NCI-H226 (cell line): ENCODE results near the gene SCAI.
"Not testable (repeated sequence)": the region's sequence is repeated elsewhere in the genome, so short reads cannot be mapped to it uniquely, and the experiment has no call there.

Experiments
- DNase-seq: peaks from one replicate; pipeline ENCODE4 v3.0.0-alpha.2; 2015

The SCAI gene

GRCh38 chr9:125008599-125008998, 134.7 kb downstream of the SCAI start:
- no peak for DNase-seq

- DNase-seq, result no peak
These were observed 140.0 kb downstream of the SCAI start for GRCh38 chr9:125003332-125003731.

DNA sequence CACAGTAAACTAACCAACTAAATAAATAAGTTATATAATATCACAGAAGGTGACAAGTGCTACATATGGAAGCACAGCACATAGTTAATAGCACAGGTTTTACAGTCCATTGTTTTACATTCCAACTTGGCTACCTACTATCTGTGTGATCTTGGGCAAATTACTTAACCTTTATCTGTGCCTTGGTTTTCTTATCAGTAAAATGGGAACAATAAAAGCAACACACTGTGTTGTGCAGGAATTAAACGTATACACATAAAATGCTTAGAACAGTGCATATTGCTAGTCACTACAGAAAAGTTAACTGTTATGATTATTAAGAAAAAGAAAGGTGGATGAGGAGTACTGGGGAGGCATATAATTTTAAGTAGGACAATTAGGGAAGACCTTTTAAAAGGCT, 159.6 kb downstream of the SCAI start:
- DNase-seq, result no peak

DNA sequence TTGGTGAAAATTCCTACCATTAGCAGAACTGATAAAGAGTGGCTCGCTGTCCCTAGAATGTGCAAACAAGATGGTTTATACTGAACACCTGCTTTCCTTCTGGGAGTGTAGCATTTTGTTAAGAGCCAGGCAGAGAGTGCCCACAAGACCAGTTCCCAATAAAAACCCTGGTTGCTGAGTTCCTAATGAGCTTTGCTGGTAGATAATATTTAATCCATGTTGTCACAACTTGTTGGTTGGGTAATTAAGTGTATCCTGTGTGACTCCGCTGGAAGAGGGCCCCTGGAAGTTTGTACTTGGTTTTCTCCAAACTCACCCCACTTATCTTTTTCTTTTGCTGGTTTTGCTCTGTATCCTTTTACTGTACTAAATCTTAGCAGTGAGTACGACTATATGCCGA, 162.9 kb downstream of the SCAI start:
- no peak for DNase-seq

- DNase-seq, result no peak
These were observed 168.2 kb downstream of the SCAI start for GRCh38 chr9:124975131-124975530.

- DNase-seq, result no peak
These were observed 169.5 kb downstream of the SCAI start for GRCh38 chr9:124973807-124974206.

DNA sequence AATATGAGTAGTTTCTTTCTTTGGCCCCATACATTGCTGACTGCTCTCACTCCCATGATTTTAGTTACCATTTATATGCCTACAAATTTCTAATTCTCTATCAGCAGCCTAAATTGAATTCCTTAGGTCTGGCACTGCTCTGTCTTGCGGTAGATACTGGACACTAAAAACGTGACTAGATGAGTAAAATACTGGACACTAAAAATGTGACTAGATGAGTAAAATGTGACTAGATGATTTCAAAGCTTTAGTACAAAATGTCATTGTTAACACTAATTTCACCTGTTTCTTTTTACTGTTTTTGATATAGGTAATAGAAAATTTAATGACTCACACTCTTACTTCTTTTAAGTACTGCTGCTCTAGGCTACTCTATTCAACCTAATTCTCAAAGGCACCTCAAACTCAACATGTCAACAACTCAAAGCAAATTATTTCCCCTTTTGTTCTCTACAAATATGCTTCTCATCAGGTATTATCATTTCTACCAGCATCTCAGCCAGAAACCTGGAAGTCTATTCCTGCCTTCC, 171.0 kb downstream of the SCAI start:
- DNase-seq, result no peak

DNA sequence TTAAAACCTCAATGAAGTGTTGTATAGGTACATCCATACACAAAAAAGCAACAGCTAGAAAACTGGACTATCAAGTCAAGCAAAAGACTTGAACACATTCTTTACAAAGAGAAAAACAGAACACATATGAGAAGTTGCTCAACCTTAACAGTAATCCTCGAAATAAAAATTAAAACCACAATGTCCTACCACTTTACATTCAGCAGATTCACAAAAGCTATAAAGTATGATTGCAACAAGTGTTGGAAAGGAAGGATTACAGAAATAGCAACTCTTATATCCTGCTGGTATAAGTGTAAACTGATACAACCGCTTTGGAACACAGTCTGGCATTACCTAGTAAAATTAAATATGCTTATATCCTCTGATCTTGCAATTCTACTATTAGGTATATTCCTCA, 173.9 kb downstream of the SCAI start:
- no peak for DNase-seq

- DNase-seq, result no peak
These were observed 175.1 kb downstream of the SCAI start for GRCh38 chr9:124968238-124968637.

GRCh38 chr9:124965775-124966568, 177.4 kb downstream of the SCAI start:
- not testable (repeated sequence) for DNase-seq

DNA sequence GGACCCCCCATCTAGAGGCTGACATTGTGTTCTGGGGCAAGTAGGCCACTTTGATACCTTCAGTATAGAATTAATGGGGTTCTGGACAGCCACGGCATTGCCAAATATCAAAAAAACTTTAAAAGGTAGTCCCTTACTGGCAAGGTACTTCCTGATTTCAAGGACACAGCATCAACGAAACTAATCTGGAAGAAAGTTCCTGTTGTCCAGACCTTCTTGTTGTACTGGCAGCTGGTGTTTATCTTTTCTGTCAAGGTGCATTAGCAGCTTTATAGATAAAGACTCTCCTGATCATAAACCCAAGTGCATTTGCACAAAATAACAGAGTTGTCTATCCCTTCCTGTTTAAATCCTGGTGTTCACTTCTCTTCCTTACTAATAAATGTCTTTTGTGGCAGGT, 178.7 kb downstream of the SCAI start:
- DNase-seq, result no peak

DNA sequence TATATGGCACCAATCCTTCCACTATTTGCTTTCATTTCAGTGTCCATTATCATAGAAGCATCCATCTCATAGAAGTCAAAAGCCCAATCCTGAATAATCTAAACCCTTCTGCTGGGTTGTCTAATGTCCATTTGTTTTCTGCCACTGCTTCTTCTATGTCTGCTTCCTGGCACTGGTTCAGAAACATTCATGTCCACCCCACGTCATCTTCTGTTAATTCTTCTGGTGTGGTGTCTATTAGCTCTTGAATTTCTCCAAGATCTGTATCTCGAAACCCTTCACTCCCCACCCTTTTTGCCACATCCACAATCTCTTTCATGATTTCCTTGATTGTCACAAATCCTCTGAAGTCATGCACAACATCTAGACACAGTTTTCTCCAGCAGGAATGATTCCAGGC, 179.3 kb downstream of the SCAI start:
- DNase-seq, result no peak

GRCh38 chr9:124960409-124960752, 182.9 kb downstream of the SCAI start:
- no peak for DNase-seq

- DNase-seq, result not testable (repeated sequence)
These were observed 183.5 kb downstream of the SCAI start for GRCh38 chr9:124959671-124960408.

DNA sequence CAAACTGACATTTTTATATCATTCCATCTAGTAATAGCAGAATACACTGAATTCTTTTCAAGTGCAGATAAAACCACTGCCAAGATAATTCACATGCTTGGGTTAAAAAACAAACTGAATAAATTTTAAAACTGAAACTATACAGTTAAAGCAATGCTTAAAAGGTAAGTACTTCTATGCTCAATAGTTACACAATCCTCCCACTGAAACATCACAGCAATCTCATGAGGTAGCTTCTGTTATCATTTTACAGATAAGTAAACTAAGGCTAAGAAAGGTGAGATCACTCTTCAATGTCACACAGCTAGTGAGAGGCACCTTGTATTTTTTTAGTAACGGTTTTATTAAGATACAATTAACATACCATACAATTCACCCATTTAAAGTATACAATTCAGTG, 189.1 kb downstream of the SCAI start:
- peak; percentile 63 for DNase-seq

- no peak for DNase-seq
These were observed 193.1 kb downstream of the SCAI start for GRCh38 chr9:124950050-124950718.

DNA sequence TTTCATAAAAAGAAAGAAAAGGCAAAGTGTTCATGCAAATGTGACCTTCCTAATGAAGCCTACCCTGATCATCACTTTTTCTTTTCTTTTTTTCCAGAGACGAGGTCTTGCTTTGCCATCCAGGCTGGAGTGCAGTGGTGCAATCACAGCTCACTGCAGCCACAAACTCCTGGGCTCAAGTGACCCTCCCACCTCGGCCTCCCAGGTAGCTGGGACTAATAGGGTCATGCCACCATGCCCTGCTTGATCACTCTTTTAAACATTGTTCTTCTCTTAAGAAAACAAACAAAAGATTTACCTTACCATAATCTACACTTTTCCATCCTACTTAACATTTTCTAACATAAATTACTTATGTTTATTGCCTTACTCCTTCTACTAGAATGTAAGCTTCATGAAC, 193.9 kb downstream of the SCAI start:
- no peak for DNase-seq

DNA sequence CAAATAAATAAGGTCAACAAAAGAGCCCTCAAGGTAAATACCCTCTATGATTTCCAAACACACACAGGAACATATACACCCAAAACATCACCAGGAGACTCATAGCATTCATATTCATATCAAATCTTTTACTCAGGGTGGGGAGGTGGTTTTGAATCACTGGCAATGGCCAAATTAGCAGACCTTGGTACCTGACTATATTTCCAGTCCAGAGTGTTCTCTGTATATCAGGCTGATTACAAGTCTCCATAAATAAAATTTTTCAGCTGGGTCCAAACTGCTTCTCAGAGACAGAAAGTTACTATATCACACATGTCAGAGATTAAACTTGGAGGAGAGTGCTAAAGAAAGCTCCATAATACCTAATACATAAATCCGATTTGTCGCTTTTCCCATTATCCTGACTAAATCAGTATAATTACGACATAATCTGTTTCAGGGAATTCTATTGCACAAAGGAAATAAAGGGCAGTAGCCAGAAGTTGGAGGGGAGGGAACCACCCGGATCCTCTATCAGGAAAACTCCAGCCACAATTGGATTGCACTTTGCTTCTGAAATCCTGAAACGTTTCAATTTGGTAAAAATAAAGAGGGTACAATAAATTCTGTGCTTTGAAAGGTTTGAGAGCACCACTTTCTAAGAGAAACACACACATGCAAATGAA, 195.5 kb downstream of the SCAI start:
- DNase-seq, result no peak

GRCh38 chr9:124946167-124946566, 197.2 kb downstream of the SCAI start:
- no peak for DNase-seq

DNA sequence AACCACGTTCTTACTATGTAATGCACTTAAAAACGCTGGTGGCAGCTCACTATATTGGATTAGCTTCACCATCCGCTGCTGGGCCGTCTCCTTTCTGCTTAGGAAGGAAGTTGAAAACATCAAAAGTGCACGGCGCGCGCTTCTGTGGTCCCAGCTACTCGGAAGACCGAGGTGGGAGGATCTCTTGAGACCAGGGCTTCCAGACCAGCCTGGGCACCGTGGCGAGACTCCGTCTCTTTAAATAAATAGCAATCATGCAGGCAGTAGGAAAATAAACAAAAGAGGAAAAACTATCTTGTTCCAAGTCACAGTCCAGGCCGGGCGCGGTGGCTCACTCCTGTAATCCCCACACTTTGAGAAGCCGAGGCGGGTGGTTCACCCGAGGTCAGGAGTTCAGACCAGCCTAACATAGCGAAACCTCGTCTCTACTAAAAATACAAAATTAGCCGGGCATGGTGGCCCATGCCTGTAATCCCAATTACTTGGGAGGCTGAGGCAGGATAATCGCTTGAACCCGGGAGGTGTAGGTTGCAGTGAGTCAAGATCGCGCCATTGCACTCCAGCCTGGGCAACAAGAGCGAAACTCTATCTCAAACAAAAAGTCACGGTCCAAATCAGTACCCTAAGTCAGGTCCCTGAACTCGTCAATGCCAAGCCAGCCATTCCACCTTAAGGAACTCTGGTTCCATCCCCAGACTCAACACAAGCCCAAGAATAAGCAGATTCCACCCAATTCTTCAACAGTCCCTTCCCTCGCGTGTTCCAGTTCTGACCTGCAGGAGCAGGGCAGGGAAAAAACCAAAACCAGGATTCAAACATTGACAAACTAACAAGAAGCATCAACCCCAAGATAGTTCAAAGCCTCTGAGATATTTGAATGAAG, 201.4 kb downstream of the SCAI start:
- peak; percentile 4 for DNase-seq

GRCh38 chr9:124940894-124941678, 202.2 kb downstream of the SCAI start, which contains the start of gene GOLGA1:
Gene GOLGA1, minus strand, starts transcription at chr9:124941083. Its CDS starts 2,372 bp downstream, at chr9:124938711.
- peak; percentile 92 for DNase-seq
